Mesenchymal stem cell (in vitro differentiated cells and primary cell): ENCODE measurements around the gene ZRANB1.

Experiments
- DNase-seq: peaks from one replicate; pipeline ENCODE4 v3.0.0-alpha.2; 2013
- H2AFZ ChIP-seq: one replicate; pipeline ENCODE4 v1.6.1; 2013; ENCODE audit warnings: low read depth, mild to moderate bottlenecking, control low read depth, inconsistent platforms, low read length, moderate library complexity
- H2AK5ac ChIP-seq: 2 replicates; pipeline ENCODE4 v1.6.1; 2013; ENCODE audit warnings: low read length, moderate library complexity, mild to moderate bottlenecking, inconsistent platforms; ENCODE audit not compliant: severe bottlenecking
- H2BK120ac ChIP-seq: one replicate; pipeline ENCODE4 v1.6.1; 2013; ENCODE audit warnings: low read depth, mild to moderate bottlenecking, inconsistent platforms, low read length, moderate library complexity
- H2BK12ac ChIP-seq, 2 experiments: one replicate each; pipeline ENCODE4 v1.6.1; 2013; ENCODE audit warnings: inconsistent platforms in 2 of 2, low read length in 2 of 2, mild to moderate bottlenecking in 2 of 2, moderate library complexity in 2 of 2, control low read depth in 1 of 2
- H2BK15ac ChIP-seq: one replicate; pipeline ENCODE4 v1.6.1; 2013; ENCODE audit warnings: mild to moderate bottlenecking, low read depth, inconsistent platforms; ENCODE audit not compliant: poor library complexity, severe bottlenecking
- H2BK5ac ChIP-seq: 2 replicates; pipeline ENCODE4 v1.6.1; 2013; ENCODE audit warnings: low read depth, mild to moderate bottlenecking, low read length, control low read depth, inconsistent platforms; ENCODE audit not compliant: poor library complexity, severe bottlenecking
- H3K14ac ChIP-seq, 2 experiments: one replicate each; pipeline ENCODE4 v1.6.1; 2013; ENCODE audit warnings: inconsistent platforms in 2 of 2, low read length in 2 of 2, control low read depth in 1 of 2, mild to moderate bottlenecking in 1 of 2, moderate library complexity in 1 of 2
- H3K18ac ChIP-seq, 2 experiments: one replicate each; pipeline ENCODE4 v1.6.1; 2013; ENCODE audit warnings: inconsistent platforms in 2 of 2, low read length in 2 of 2, control low read depth in 1 of 2, low read depth in 1 of 2, mild to moderate bottlenecking in 1 of 2
- H3K23ac ChIP-seq, 2 experiments: one replicate each; pipeline ENCODE4 v1.6.1; 2013; ENCODE audit warnings: inconsistent platforms in 2 of 2, low read length in 2 of 2, mild to moderate bottlenecking in 2 of 2, moderate library complexity in 2 of 2, control low read depth in 1 of 2
- H3K27ac ChIP-seq: 2 replicates; pipeline ENCODE4 v1.5.1; 2013; ENCODE audit warnings: mild to moderate bottlenecking, moderate library complexity, low read length, control low read depth, inconsistent platforms; ENCODE audit not compliant: poor library complexity, severe bottlenecking
- H3K27me3 ChIP-seq, 2 experiments: 2 replicates each; pipeline versions ENCODE4 v1.6.1 to v1.7.0; 2013; ENCODE audit warnings: low read length in 2 of 2, mild to moderate bottlenecking in 2 of 2, moderate library complexity in 2 of 2, control low read depth in 1 of 2, inconsistent platforms in 1 of 2; ENCODE audit not compliant: control insufficient read depth in 1 of 2, insufficient read depth in 1 of 2
- H3K36me3 ChIP-seq, 2 experiments: 2 replicates each; pipeline versions ENCODE4 v1.6.1 to v1.7.0; 2013; ENCODE audit warnings: low read length in 2 of 2, control low read depth in 1 of 2, inconsistent platforms in 1 of 2, low read depth in 1 of 2, mild to moderate bottlenecking in 1 of 2; ENCODE audit not compliant: insufficient read depth in 2 of 2, control insufficient read depth in 1 of 2
- H3K4ac ChIP-seq, 2 experiments: one replicate each; pipeline ENCODE4 v1.6.1; 2013; ENCODE audit warnings: inconsistent platforms in 2 of 2, low read length in 2 of 2, mild to moderate bottlenecking in 2 of 2, moderate library complexity in 2 of 2, control low read depth in 1 of 2, low read depth in 1 of 2
- H3K4me1 ChIP-seq: 2 replicates; pipeline ENCODE4 v1.6.1; 2013; ENCODE audit warnings: low read depth, low read length, control low read depth; ENCODE audit not compliant: control insufficient read depth, insufficient read depth
- H3K4me2 ChIP-seq: 2 replicates; pipeline ENCODE4 v1.6.1; 2013; ENCODE audit warnings: low read length, mild to moderate bottlenecking, inconsistent platforms; ENCODE audit not compliant: poor library complexity, severe bottlenecking
- H3K4me3 ChIP-seq, 2 experiments: 2 replicates each; pipeline versions ENCODE4 v1.5.1 to v1.7.0; 2013; ENCODE audit warnings: low read length in 2 of 2, mild to moderate bottlenecking in 2 of 2, control low read depth in 1 of 2, low read depth in 1 of 2; ENCODE audit not compliant: insufficient read depth in 1 of 2
- H3K79me1 ChIP-seq: replicated peaks from 2 replicates; pipeline ENCODE4 v1.6.1; 2013; ENCODE audit warnings: mild to moderate bottlenecking, control low read depth, low read length, inconsistent platforms; ENCODE audit not compliant: poor library complexity, severe bottlenecking
- H3K9ac ChIP-seq: 2 replicates; pipeline ENCODE4 v1.7.0; 2013; ENCODE audit warnings: mild to moderate bottlenecking, low read length, moderate library complexity
- H3K9me3 ChIP-seq: 2 replicates; pipeline ENCODE4 v1.7.0; 2013; ENCODE audit warnings: mild to moderate bottlenecking, low read length; ENCODE audit not compliant: control insufficient read depth
- H4K8ac ChIP-seq: one replicate; pipeline ENCODE4 v1.6.1; 2013; ENCODE audit warnings: inconsistent platforms, mild to moderate bottlenecking, low read length, moderate library complexity
- H4K91ac ChIP-seq: one replicate; pipeline ENCODE4 v1.6.1; 2013; ENCODE audit warnings: mild to moderate bottlenecking, low read length, inconsistent platforms
- WGBS: methylation state at CpG from one replicate; pipeline ENCODE4 v1.1.7; 2013; ENCODE audit warnings: mixed read lengths; 5-methylcytosine and 5-hydroxymethylcytosine counted together

The ZRANB1 gene

GRCh38 chr10:124974131-124974530, 32.2 kb downstream of the ZRANB1 start:
- Histone ChIP-seq H3K14ac (no peak overlapping the region), H3K4me1 (peaks cover 10% of the 10 kb centered on the region), H4K8ac (no peak overlapping the region), H2BK15ac (no peak overlapping the region), H3K23ac (no peak overlapping the region), H3K4me3 (no peak overlapping the region), H3K9ac (no peak overlapping the region), H4K91ac (no peak overlapping the region), H3K36me3 (peaks cover 4 to 48% of the 10 kb centered on the region in 2 experiments), H2BK12ac (no peak overlapping the region), H2BK5ac (no peak overlapping the region), H3K9me3 (no peaks in the 10 kb centered on the region), H3K4me2 (no peak overlapping the region), H3K27me3 (no peaks in the 10 kb centered on the region), H2AK5ac (no peak overlapping the region), H2BK120ac (no peak overlapping the region), H3K79me1 (peaks cover 30% of the 10 kb centered on the region), H3K18ac (no peak overlapping the region), H3K27ac (no peak overlapping the region), H2AFZ (no peak overlapping the region), H3K4ac (no peak overlapping the region)
- WGBS: 96% methylated on average over 5 of the region's 5 CpGs
- no peak for DNase-seq

- H3K4me1 ChIP-seq: peaks cover 9% of the 10 kb centered on the region
- H3K4me2 ChIP-seq: no peak overlapping the region
- no peak overlapping the region for H3K4ac ChIP-seq
- no peaks in the 10 kb centered on the region for H3K9me3 ChIP-seq
- H3K18ac ChIP-seq: no peak overlapping the region
- H2BK5ac ChIP-seq: no peak overlapping the region
- H3K4me3 ChIP-seq: no peak overlapping the region
- H2AFZ ChIP-seq: no peak overlapping the region
- H2AK5ac ChIP-seq: peak overlapping the region; percentile 77
- no peak overlapping the region for H2BK120ac ChIP-seq
- DNase-seq: no peak
- no peaks in the 10 kb centered on the region for H3K27me3 ChIP-seq
- H4K91ac ChIP-seq: no peak overlapping the region
- H4K8ac ChIP-seq: no peak overlapping the region
- no peak overlapping the region for H2BK15ac ChIP-seq
- H3K23ac ChIP-seq: no peak overlapping the region
- no peak overlapping the region for H3K9ac ChIP-seq
- H3K36me3 ChIP-seq: peaks cover 4 to 42% of the 10 kb centered on the region in 2 experiments
- H3K79me1 ChIP-seq: peaks cover 21% of the 10 kb centered on the region
- H3K27ac ChIP-seq: peak overlapping the region; percentile 88
- WGBS: 84% methylated on average over 5 of the region's 5 CpGs
- no peak overlapping the region for H3K14ac ChIP-seq
- H2BK12ac ChIP-seq: no peak overlapping the region
Measured at GRCh38 chr10:124975977-124976514, 34.1 kb downstream of the ZRANB1 start.

DNA sequence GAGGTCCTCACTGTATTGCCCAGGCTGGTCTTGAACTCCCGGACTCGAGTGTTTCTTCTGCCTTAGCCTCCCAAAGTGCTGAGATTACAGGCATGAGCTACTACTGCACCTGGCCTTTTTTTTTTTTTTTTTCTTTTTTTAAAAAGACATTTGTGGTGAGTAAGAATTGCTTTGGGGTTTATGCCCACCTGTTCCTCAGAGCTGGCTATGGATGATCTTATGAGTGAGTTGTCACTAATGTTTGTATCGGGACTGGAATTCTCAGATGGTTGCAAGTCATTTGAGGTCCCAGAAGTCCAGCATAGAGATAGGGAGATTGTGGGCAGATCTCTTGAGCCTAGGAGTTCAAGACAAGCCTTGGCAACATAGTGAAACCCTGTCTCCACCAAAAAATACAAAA, 35.2 kb downstream of the ZRANB1 start:
- H2AFZ ChIP-seq: no peak overlapping the region
- H4K91ac ChIP-seq: no peak overlapping the region
- no peak overlapping the region for H2BK5ac ChIP-seq
- DNase-seq: no peak
- no peak overlapping the region for H3K4ac ChIP-seq
- no peak overlapping the region for H2BK12ac ChIP-seq
- 100% methylated on average over 3 of the region's 3 CpGs for WGBS
- H3K36me3 ChIP-seq: peaks cover 4 to 40% of the 10 kb centered on the region in 2 experiments
- no peak overlapping the region for H3K23ac ChIP-seq
- H3K9me3 ChIP-seq: no peaks in the 10 kb centered on the region
- H4K8ac ChIP-seq: no peak overlapping the region
- H3K9ac ChIP-seq: no peak overlapping the region
- H3K14ac ChIP-seq: no peak overlapping the region
- peaks cover 22% of the 10 kb centered on the region for H3K79me1 ChIP-seq
- H3K4me3 ChIP-seq: no peak overlapping the region
- no peak overlapping the region for H2BK15ac ChIP-seq
- H3K18ac ChIP-seq: no peak overlapping the region
- H3K4me2 ChIP-seq: no peak overlapping the region
- H3K27me3 ChIP-seq: no peaks in the 10 kb centered on the region
- H3K27ac ChIP-seq: no peak overlapping the region
- no peak overlapping the region for H2AK5ac ChIP-seq
- H3K4me1 ChIP-seq: peaks cover 9% of the 10 kb centered on the region
- H2BK120ac ChIP-seq: no peak overlapping the region

DNA sequence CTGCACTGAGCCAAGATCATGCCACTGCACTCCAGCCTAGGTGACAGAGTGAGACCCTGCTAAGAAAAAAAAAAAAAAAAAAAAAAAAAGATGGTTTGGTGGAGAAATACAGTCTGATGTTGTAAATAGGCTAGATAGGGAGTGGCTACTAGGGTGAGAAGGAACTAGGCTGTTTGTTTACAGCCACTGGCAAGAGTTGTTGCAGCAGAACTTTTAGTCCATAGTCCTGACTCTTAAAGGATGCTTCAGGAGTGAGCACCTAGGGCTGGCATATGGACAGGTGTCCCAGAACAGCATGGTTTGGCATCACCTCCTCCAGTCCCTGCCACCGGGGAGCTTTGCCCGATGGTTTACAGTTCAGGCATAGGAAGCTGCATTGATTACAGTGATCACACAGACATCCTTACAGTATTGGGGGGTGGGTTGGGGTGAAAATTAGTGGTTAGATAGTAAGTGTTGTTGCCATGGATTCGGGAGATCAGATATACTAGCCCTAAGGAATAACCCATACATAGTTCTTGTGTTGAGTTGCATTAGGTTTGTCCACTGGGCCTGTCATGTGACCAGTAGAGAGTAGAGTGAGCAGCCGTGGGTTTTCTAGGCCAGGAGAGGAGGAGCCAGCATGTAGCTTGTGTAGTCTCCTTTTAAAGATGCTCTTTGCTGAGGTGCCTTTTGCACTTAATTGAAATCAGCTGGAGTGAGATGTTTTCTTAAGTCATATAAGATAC, 35.9 kb downstream of the ZRANB1 start:
- Histone ChIP-seq H3K27ac (no peak overlapping the region), H3K4me2 (no peak overlapping the region), H2BK120ac (no peak overlapping the region), H2AFZ (no peak overlapping the region), H3K79me1 (peaks cover 22% of the 10 kb centered on the region), H3K9me3 (no peaks in the 10 kb centered on the region), H2BK5ac (no peak overlapping the region), H3K4me1 (peaks cover 9% of the 10 kb centered on the region), H3K4me3 (no peak overlapping the region), H3K27me3 (no peaks in the 10 kb centered on the region), H3K18ac (no peak overlapping the region), H2BK15ac (no peak overlapping the region), H3K9ac (no peak overlapping the region), H2AK5ac (no peak overlapping the region), H4K91ac (no peak overlapping the region), H3K4ac (no peak overlapping the region), H3K23ac (no peak overlapping the region), H3K36me3 (peaks cover 4 to 46% of the 10 kb centered on the region in 2 experiments), H2BK12ac (no peak overlapping the region), H4K8ac (no peak overlapping the region), H3K14ac (no peak overlapping the region)
- 89% methylated on average over 4 of the region's 4 CpGs for WGBS
- no peak for DNase-seq
